SK-N-SH treated with all-trans-retinoic acid at 6 μM for 48 hours (cell line): ENCODE results near the gene PKP4.

Experiments
- ARNTL ChIP-seq: fragments of 450-650 bp; formaldehyde crosslinking; IDR thresholded peaks from 2 replicates; pipeline ENCODE4 v1.5.0; 2020; ENCODE audit warnings: low read depth, mild to moderate bottlenecking, moderate library complexity, borderline replicate concordance
- BACH2 ChIP-seq: fragments of 250-450 bp; sonication (Bioruptor Pico); IDR thresholded peaks from 2 replicates; pipeline ENCODE4 v1.9.0; 2021; ENCODE audit warnings: mild to moderate bottlenecking, borderline replicate concordance
- CREB5 ChIP-seq: fragments of 250-450 bp; sonication (Bioruptor Pico); IDR thresholded peaks from 2 replicates; pipeline ENCODE4 v1.5.1; 2020; ENCODE audit warnings: low read depth, mild to moderate bottlenecking, moderate library complexity
- CSRNP3 ChIP-seq: fragments of 250-450 bp; sonication (Bioruptor Pico); IDR thresholded peaks from 2 replicates; pipeline ENCODE4 v1.5.1; 2021; ENCODE audit warnings: mild to moderate bottlenecking, moderate library complexity
- ESRRG ChIP-seq: fragments of 250-450 bp; sonication (Bioruptor Pico); IDR thresholded peaks from 2 replicates; pipeline ENCODE4 v1.6.1; 2021; ENCODE audit warnings: mild to moderate bottlenecking
- ISL1 ChIP-seq: fragments of 250-450 bp; sonication (Bioruptor Pico); IDR thresholded peaks from 2 replicates; pipeline ENCODE4 v2.1.2; 2022; ENCODE audit warnings: mild to moderate bottlenecking, moderate library complexity
- OSR1 ChIP-seq: fragments of 250-450 bp; sonication (Bioruptor Pico); IDR thresholded peaks from 2 replicates; pipeline ENCODE4 v1.8.0; 2022; ENCODE audit warnings: moderate library complexity, mild to moderate bottlenecking, inconsistent platforms
- PPARA ChIP-seq: fragments of 250-450 bp; sonication (Bioruptor Pico); IDR thresholded peaks from 2 replicates; pipeline ENCODE4 v1.5.0; 2020; ENCODE audit warnings: mild to moderate bottlenecking, borderline replicate concordance
- RARB ChIP-seq: fragments of 250-450 bp; sonication (Bioruptor Pico); IDR thresholded peaks from 2 replicates; pipeline ENCODE4 v1.8.0; 2021; ENCODE audit warnings: mild to moderate bottlenecking, moderate library complexity
- TSHZ2 ChIP-seq: fragments of 250-450 bp; sonication (Bioruptor Pico); IDR thresholded peaks from 2 replicates; pipeline ENCODE4 v1.5.0; 2020; ENCODE audit warnings: mild to moderate bottlenecking, moderate library complexity
- ZC3H10 ChIP-seq: fragments of 250-450 bp; sonication (Bioruptor Pico); IDR thresholded peaks from 2 replicates; pipeline ENCODE4 v1.5.1; 2021; ENCODE audit warnings: mild to moderate bottlenecking, moderate library complexity
- ZFP30 ChIP-seq: fragments of 450-650 bp; formaldehyde crosslinking; IDR thresholded peaks from 2 replicates; pipeline ENCODE4 v1.5.0; 2022; ENCODE audit warnings: mild to moderate bottlenecking, moderate library complexity
- ZNF565 ChIP-seq: fragments of 450-650 bp; formaldehyde crosslinking; conservative IDR thresholded peaks from 2 replicates; pipeline ENCODE4 v1.5.0; 2020; ENCODE audit warnings: low read depth, mild to moderate bottlenecking, moderate library complexity

- TF ChIP-seq ISL1 (no peak), CSRNP3 (CRISPR knock-in tag) (no peak), RARB (CRISPR knock-in tag) (no peak), ARNTL (CRISPR knock-in tag) (no peak), ZC3H10 (CRISPR knock-in tag) (no peak), OSR1 (CRISPR knock-in tag) (no peak), ZFP30 (CRISPR knock-in tag) (no peak), PPARA (no peak), ESRRG (no peak), CREB5 (no peak), BACH2 (CRISPR knock-in tag) (no peak), TSHZ2 (CRISPR knock-in tag) (no peak), ZNF565 (CRISPR knock-in tag) (no peak)
Observed at GRCh38 chr2:158559252-158559651, 102.5 kb downstream of the PKP4 start.
